Panc1 (cell line): ENCODE data around the gene SCFD1. TPM values are rescaled to one million over a fixed set of nuclear protein-coding genes. Genes with fewer than 3 reads are reported as not detected.

Source experiments
- ATAC-seq: fragments of 200-7000 bp; cut with Tn5 transposase; 2 replicates; pipeline ENCODE4 v1.9.1; 2020; ENCODE audit warnings: mild to moderate bottlenecking, moderate library complexity
- BruUV-seq: library from RNA; stranded (reverse); fragments of 400-500 nt; replicated peaks from 2 replicates; lab custom pipeline; 2021; lab: Mats Ljungman, UMichigan
- CTCF ChIA-PET: fragments of 300-600 bp; sonication (Branson Sonifier 250); formaldehyde crosslinking; loops from one replicate; lab custom pipeline; 2022; ENCODE audit warnings: antibody characterized with exemption; lab: Charles Lee
- POLR2A ChIA-PET: fragments of 300-600 bp; sonication (Branson Sonifier 250); formaldehyde crosslinking; loops from one replicate; lab custom pipeline; 2022; ENCODE audit warnings: antibody characterized with exemption; lab: Charles Lee
- DNase-seq: peaks from one replicate; pipeline ENCODE4 v3.0.0-alpha.2; 2010; ENCODE audit warnings: low read depth, low spot score
- H3K27ac ChIP-seq: 2 replicates; pipeline ENCODE4 v1.5.1; 2011; ENCODE audit warnings: mild to moderate bottlenecking, low read length, inconsistent platforms
- H3K27me3 ChIP-seq: fragments of 200-500 bp; sonication (Bioruptor generic); 2 replicates; pipeline ENCODE4 v1.6.0; 2014; ENCODE audit warnings: low read length, inconsistent platforms; ENCODE audit not compliant: control insufficient read depth, insufficient read depth
- H3K36me3 ChIP-seq: fragments of 200-500 bp; sonication (Bioruptor generic); 2 replicates; pipeline ENCODE4 v1.5.1; 2014; ENCODE audit warnings: inconsistent platforms, mild to moderate bottlenecking, low read length, moderate library complexity; ENCODE audit not compliant: control insufficient read depth, insufficient read depth
- H3K4me1 ChIP-seq: 2 replicates; pipeline ENCODE4 v1.5.1; 2011; ENCODE audit warnings: inconsistent platforms, mild to moderate bottlenecking, low read length, moderate library complexity; ENCODE audit not compliant: control insufficient read depth, insufficient read depth
- H3K4me3 ChIP-seq, 2 experiments: 2 replicates each; pipeline ENCODE4 v1.5.1; 2011 to 2012; ENCODE audit warnings: low read depth in 2 of 2, low read length in 2 of 2, mild to moderate bottlenecking in 2 of 2, inconsistent platforms in 1 of 2, moderate library complexity in 1 of 2
- H3K9me3 ChIP-seq: fragments of 200-500 bp; sonication (Bioruptor generic); 2 replicates; pipeline ENCODE4 v1.5.1; 2014; ENCODE audit warnings: low read depth, mild to moderate bottlenecking, inconsistent platforms, low read length, moderate library complexity; ENCODE audit not compliant: control insufficient read depth, insufficient read depth
- CTCF ChIP-seq: fragments of 450-650 bp; IDR thresholded peaks from 2 replicates; pipeline ENCODE4 v1.5.1; 2017; ENCODE audit warnings: mild to moderate bottlenecking
- POLR2AphosphoS5 ChIP-seq: IDR thresholded peaks from 2 replicates; pipeline ENCODE4 v1.6.1; 2012; ENCODE audit warnings: mild to moderate bottlenecking, low read depth, low read length, moderate library complexity
- REST ChIP-seq, 2 experiments: IDR thresholded peaks; 2 replicates each; pipeline ENCODE4 v1.6.1; 2011 to 2012; ENCODE audit warnings: low read depth in 2 of 2, control low read depth in 1 of 2, low read length in 1 of 2, mild to moderate bottlenecking in 1 of 2, moderate library complexity in 1 of 2; ENCODE audit not compliant: insufficient read depth in 1 of 2
- SIN3A ChIP-seq: IDR thresholded peaks from 2 replicates; pipeline ENCODE4 v1.6.1; 2012; ENCODE audit warnings: low read depth, mild to moderate bottlenecking, low read length, moderate library complexity, borderline replicate concordance; ENCODE audit not compliant: insufficient read depth
- TCF7L2 ChIP-seq: IDR thresholded peaks from 2 replicates; pipeline ENCODE4 v1.6.1; 2011; ENCODE audit warnings: mild to moderate bottlenecking, low read depth, low read length, inconsistent platforms
- in situ Hi-C: cut with HindIII; loops from 2 replicates; pipeline ENCODE4 v1.10.0; 2016; ENCODE audit warnings: low sequenced_read_pairs, low pct_unique_long_range_greater_than_20kb
- intact Hi-C: fragments of 100-400 bp; cut with micrococcal nuclease; formaldehyde crosslinking; loops from one replicate; pipeline ENCODE4 v1.10.0; 2022; ENCODE audit not compliant: unreplicated experiment
- total RNA-seq: library from RNA; stranded (reverse); gene quantifications from one replicate; pipeline ENCODE4 v1.2.1, GENCODE V29; 2021; ENCODE audit not compliant: unreplicated experiment

SCFD1 gene
- total RNA-seq, 1 experiment from 2014 or later: 43.8 TPM

GRCh38 chr14:30630248-30630647 lies 8.1 kb downstream of the SCFD1 start:
- intact Hi-C loops (no loop called here), in situ Hi-C loops (no loop called here)
- no peaks in the 10 kb centered on the region for H3K9me3 ChIP-seq
- ATAC-seq (no peak), DNase-seq (no peak)
- no peak overlapping the region for H3K4me3 ChIP-seq
- no peak overlapping the region for H3K27ac ChIP-seq
- no peaks in the 10 kb centered on the region for H3K4me1 ChIP-seq
- ChIA-PET CTCF (no interaction called here), POLR2A (no interaction called here)
- no TSS peak for BruUV-seq
- peaks cover 2% of the 10 kb centered on the region for H3K36me3 ChIP-seq
- no peak for TF ChIP-seq REST (IDR thresholded peaks at IDR 0.05; ENCODE audit: insufficient read depth in 1 of 2, low read depth in 2 of 2, low read length in 1 of 2)
- TF ChIP-seq POLR2AphosphoS5: no peak
- no peak for TF ChIP-seq SIN3A
- no peak for TF ChIP-seq CTCF
- no peak for TF ChIP-seq TCF7L2
- H3K27me3 ChIP-seq: no peaks in the 10 kb centered on the region

GRCh38 chr14:30632730-30633129 lies 10.6 kb downstream of the SCFD1 start:
- CTCF ChIA-PET: no interaction called here
- DNase-seq (no peak), ATAC-seq (no peak)
- H3K27ac ChIP-seq: no peak overlapping the region
- H3K9me3 ChIP-seq: no peaks in the 10 kb centered on the region
- H3K4me3 ChIP-seq: no peak overlapping the region
- POLR2A ChIA-PET: no interaction called here
- peaks cover 2% of the 10 kb centered on the region for H3K36me3 ChIP-seq
- H3K27me3 ChIP-seq: no peaks in the 10 kb centered on the region
- BruUV-seq: no TSS peak
- TF ChIP-seq CTCF: no peak
- TF ChIP-seq REST (IDR thresholded peaks at IDR 0.05; ENCODE audit: insufficient read depth in 1 of 2, low read depth in 2 of 2, low read length in 1 of 2): no peak
- no peak for TF ChIP-seq POLR2AphosphoS5
- no peak for TF ChIP-seq SIN3A
- TF ChIP-seq TCF7L2: no peak
- no peaks in the 10 kb centered on the region for H3K4me1 ChIP-seq
- in situ Hi-C loops (no loop called here), intact Hi-C loops (no loop called here)
